22Rv1 (cell line): Measurements from ENCODE around the gene ZNF750.

Experiments used
- H3K27ac ChIP-seq: fragments of 450-650 bp; 2 replicates; pipeline ENCODE4 v1.5.1; 2017
- ZFX ChIP-seq: fragments of 450-650 bp; IDR thresholded peaks from 2 replicates; pipeline ENCODE4 v1.6.1; 2017; ENCODE audit warnings: antibody characterized with exemption, borderline replicate concordance
- TF ChIP-seq, protein P1 (sequence below): fragments of 450-650 bp; IDR thresholded peaks from 2 replicates; pipeline ENCODE4 v1.5.1; 2017; ENCODE audit warnings: mild to moderate bottlenecking

Gene ZNF750

DNA sequence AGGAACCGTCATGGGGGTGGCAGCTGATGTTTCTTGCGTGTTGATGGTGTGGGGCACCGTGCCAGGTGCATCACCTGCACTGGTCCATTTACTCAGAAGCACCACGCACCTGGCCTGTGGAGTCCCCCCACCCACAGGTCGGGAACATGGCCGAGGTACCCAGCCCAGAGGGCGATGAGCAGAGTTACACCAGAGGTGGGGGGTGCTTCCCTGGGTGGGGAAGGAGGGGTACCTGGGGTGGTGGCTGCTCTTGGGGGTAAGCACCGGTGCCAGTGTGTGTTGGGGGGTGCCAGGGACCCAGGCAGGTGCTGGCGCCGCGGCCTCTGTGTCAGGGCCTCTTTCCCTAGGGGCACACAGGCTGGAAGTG is 5.0 kb upstream of the ZNF750 start:
- TF ChIP-seq, protein P1, sequence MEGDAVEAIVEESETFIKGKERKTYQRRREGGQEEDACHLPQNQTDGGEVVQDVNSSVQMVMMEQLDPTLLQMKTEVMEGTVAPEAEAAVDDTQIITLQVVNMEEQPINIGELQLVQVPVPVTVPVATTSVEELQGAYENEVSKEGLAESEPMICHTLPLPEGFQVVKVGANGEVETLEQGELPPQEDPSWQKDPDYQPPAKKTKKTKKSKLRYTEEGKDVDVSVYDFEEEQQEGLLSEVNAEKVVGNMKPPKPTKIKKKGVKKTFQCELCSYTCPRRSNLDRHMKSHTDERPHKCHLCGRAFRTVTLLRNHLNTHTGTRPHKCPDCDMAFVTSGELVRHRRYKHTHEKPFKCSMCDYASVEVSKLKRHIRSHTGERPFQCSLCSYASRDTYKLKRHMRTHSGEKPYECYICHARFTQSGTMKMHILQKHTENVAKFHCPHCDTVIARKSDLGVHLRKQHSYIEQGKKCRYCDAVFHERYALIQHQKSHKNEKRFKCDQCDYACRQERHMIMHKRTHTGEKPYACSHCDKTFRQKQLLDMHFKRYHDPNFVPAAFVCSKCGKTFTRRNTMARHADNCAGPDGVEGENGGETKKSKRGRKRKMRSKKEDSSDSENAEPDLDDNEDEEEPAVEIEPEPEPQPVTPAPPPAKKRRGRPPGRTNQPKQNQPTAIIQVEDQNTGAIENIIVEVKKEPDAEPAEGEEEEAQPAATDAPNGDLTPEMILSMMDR: no peak
- no peak for TF ChIP-seq ZFX
- H3K27ac ChIP-seq: no peak overlapping the region

DNA sequence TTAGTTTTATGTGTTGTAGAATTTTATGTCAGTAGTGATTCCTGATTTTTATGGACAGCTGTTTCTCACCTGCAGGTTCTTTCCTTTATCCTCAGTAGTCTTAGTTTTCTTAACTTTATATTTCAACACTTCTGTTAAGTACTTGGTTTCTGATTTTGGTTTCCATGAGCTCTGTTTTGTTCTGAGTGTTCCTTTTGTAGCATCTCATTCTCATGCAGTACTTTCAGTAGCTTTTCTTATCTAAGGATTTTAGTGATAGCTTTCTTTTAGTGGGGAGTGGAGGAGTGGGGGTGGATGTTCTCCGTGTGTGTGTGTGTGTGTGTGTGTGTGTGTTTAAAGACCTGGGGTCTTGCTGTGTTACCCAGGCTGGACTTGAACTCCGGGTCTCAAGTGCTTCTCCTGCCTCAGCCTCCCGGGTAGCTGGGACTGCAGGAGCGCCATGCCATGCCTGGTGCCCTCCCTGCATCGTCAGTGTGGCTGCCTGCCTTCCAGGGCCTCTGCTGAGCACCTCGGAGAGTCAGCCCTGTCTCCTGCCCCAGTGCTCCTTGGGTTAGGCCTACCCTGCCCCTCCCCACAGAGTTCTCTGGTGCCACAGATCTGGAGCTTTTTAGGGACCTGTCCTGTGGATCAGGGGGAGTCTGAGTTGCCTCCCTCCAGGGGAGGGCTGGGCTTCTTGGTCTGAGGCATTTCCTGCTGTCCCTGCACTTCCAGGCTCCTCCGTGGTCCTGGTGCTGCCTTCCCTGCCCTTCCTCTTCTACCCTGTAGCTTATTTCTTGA is 4.3 kb upstream of the ZNF750 start:
- TF ChIP-seq ZFX: no peak
- TF ChIP-seq, protein P1: no peak
- no peak overlapping the region for H3K27ac ChIP-seq

DNA sequence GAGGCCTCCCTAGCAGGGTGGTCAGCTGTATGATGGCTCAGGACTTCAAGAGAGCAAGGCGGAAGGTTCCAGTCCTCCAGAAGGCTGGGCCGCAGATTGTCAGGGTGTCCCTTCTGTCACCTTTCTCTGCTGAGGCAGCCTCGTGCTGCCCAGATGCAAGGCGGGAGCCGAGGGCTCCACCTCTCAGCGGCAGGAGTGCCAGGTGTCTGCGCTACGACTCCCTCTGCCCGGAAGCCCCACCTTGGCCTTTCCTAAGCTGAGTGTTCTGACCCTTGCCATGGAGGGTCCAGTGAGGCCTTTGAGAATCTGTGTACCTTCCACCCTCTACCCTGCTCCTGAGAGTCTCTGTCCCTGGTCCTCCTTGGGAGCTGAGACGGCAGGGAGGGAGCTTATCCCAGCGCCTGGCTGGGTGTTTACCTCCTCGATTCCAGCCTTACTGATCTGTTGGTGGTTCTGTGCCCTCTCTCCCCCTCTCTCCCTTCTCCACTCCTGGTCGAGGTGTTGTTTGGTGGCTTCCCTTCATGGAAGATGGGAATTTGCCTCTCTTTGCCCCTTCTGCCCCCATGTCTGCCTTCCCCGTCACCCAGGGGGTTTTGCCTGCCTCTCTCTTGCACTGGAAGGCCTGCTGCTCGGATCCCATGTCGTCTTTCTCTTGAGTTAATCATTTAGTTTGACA is 2.2 kb upstream of the ZNF750 start:
- TF ChIP-seq, protein P1: no peak
- TF ChIP-seq ZFX: no peak
- H3K27ac ChIP-seq: no peak overlapping the region

DNA sequence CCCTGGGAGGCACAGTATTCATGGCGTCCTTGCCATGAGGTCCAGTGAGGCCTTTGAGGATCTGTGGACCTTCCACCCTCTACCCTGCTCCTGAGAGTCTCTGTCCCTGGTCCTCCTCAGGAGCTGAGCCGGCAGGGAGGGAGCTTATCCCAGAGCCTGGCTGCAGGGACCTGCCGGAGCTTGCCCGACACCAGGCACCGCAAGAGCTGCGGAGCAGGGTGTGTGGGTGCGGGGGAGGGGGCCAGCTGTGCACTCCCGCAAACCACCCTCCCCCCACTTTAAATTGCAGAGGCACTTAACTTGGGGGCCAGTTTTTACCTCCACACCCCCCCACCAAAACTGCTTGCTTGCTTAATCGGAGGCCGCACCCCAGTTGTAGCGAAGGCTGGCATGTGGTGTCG is 609 bp upstream of the ZNF750 start:
- H3K27ac ChIP-seq: no peak overlapping the region
- no peak for TF ChIP-seq ZFX

DNA sequence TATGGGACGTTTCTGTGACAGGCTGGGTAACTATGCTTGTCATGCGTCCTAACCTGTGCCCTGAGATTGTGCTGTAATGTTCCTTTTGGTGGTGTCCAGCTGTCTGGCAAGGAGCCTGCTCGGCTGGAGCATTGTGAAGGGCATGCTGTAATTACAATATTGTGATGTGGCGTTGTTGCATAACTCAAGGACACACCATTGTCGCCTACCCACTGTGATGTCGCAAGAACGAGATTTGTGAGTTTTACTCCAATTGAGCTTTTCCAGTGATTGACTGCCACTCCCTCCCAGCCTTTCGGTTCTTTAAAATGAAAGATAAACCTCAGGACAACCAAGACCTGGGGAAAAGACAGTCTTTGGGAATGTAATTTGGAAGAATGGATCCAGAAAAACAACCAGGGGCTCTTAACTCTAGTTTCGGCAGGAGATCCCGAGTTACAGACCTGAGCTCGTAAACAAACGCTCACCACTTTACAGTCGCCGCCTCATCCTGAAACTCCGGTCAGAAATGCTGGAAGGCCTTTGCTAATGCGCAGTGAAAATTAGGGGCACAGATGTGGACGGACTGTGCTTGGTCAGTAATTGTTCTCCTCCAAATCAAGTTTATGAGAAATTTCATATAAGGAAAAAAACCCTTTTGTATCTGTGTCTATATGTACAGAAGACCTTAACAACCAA is 1.3 kb downstream of the ZNF750 start:
- H3K27ac ChIP-seq: no peak overlapping the region
- TF ChIP-seq, protein P1: no peak
- no peak for TF ChIP-seq ZFX

DNA sequence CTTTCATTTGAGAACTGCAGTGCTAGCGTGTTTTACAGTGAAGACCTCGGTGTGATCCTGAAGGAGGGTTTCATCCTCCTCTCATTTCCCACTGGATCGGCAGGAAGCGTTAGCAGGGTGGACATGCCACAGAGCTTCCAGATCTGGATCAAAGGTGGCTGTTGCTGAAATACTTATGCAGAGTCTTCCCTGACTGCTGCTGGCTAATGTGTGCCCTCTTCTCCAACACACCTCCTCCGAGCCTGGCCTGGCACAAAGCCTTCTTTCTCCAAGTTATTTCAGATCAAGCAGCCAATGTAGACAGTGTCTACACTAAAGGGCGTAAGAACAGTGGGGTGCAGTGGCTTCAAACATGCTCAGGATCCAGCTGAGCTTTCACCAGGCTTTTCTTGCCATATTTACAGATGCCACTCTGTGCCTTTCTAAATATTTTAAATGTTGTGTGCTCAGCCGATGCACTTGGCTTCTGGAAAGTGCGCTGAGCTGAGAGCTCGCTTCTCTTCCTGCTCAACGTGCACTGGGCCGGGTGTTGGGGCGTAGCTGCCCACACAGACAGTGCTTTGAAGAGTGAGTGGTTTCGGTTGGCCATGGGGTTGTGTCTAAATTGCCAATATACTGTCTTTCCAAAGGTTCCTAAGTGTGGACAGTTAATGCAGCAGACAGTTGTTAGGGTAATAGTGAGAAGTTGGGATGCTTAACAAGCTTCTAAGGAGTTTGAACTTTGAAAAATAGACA is 2.1 kb downstream of the ZNF750 start:
- TF ChIP-seq, protein P1: no peak
- no peak for TF ChIP-seq ZFX
- H3K27ac ChIP-seq: no peak overlapping the region

DNA sequence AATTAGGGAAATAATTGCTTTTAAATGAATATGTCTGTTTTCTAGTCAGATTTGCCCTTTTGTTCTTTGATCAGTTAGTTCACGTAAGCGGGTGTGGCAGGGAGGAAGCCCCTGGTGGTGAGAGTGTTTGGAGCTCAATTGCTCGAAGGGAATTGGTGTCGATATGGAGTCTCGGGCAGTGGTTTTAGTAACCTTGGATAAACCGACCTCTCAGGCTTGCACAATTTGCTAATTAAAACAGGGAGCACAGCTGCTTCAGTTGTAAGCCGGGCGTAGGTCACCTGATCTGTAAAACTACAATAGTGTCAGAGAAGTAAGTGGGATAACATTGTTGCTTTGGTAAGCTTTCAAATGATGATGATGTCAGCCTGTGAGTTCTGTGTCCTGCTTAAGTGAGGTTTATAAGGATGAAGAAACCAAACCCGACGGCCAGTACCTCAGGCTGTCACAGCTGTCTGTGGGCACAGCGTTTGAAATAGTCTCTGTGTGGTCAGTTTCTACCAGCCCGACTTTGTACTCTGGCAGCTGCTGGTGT is 2.9 kb downstream of the ZNF750 start:
- no peak for TF ChIP-seq ZFX
- TF ChIP-seq, protein P1: no peak
- no peak overlapping the region for H3K27ac ChIP-seq
